Subcutaneous abdominal adipose tissue (tissue), 5 donors: Measurements from ENCODE around the gene CRY2.
"Not testable (repeated sequence)": the region's sequence is repeated elsewhere in the genome, so short reads cannot be mapped to it uniquely, and the experiment has no call there.

Experiments
- H3K27ac ChIP-seq: one replicate; pipeline ENCODE4 v1.7.0; 2013; ENCODE audit warnings: low read depth, mild to moderate bottlenecking, inconsistent platforms, low read length, moderate library complexity
- H3K27me3 ChIP-seq, 5 donors: one replicate each; pipeline ENCODE4 v1.7.0; 2013; ENCODE audit warnings: low read length in 5 of 5, inconsistent platforms in 1 of 5; ENCODE audit not compliant: control insufficient read depth in 5 of 5, insufficient read depth in 4 of 5
- H3K36me3 ChIP-seq, 5 donors: one replicate each; pipeline ENCODE4 v1.7.0; 2013; ENCODE audit warnings: low read length in 5 of 5; ENCODE audit not compliant: control insufficient read depth in 5 of 5, insufficient read depth in 5 of 5
- H3K4me1 ChIP-seq, 5 donors: one replicate each; pipeline ENCODE4 v1.7.0; 2013; ENCODE audit warnings: low read length in 5 of 5, mild to moderate bottlenecking in 3 of 5, moderate library complexity in 1 of 5; ENCODE audit not compliant: control insufficient read depth in 5 of 5, insufficient read depth in 5 of 5
- H3K4me3 ChIP-seq, 5 donors: one replicate each; pipeline ENCODE4 v1.7.0; 2013; ENCODE audit warnings: low read length in 5 of 5, low read depth in 1 of 5
- H3K9ac ChIP-seq, 5 donors: one replicate each; pipeline ENCODE4 v1.7.0; 2013; ENCODE audit warnings: low read length in 5 of 5, mild to moderate bottlenecking in 4 of 5, moderate library complexity in 3 of 5
- H3K9me3 ChIP-seq, 5 donors: one replicate each; pipeline ENCODE4 v1.7.0; 2013; ENCODE audit warnings: low read length in 5 of 5; ENCODE audit not compliant: control insufficient read depth in 5 of 5
- donor health status: healthy.
- donor health status: healthy.
- donor health status: healthy.
- donor health status: healthy.
- donor health status: healthy.

CRY2 gene

DNA sequence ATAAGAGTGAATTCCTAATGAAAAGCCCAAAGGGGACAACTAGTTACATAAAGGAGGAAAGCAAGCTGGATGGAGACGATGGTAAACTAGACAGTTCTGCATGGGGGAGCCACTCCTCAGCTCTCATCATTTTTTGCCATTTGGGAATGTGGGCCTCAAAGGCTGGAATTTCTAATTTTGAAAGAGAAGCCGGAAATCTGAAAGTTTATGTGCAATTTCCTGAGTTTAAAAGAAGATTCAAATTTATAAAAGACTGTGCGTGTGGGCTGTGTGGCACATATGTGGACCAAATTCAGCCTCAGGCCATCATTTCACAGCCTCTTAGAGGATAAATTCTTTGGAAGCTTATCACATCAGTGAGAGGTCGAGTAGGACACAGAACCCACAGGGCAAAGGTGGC, 18.3 kb upstream of the CRY2 start:
- peaks cover 0 to 24% (median 15%) of the 10 kb centered on the region in 5 donors for H3K4me1 ChIP-seq
- H3K9ac ChIP-seq = no peak overlapping the region
- H3K27ac ChIP-seq = peak overlapping the region; percentile 25
- H3K27me3 ChIP-seq = no peaks in the 10 kb centered on the region
- H3K4me3 ChIP-seq = no peak overlapping the region
- H3K9me3 ChIP-seq = peaks cover 0 to 3% (median 0%) of the 10 kb centered on the region in 5 donors
- H3K36me3 ChIP-seq = no peaks in the 10 kb centered on the region

DNA sequence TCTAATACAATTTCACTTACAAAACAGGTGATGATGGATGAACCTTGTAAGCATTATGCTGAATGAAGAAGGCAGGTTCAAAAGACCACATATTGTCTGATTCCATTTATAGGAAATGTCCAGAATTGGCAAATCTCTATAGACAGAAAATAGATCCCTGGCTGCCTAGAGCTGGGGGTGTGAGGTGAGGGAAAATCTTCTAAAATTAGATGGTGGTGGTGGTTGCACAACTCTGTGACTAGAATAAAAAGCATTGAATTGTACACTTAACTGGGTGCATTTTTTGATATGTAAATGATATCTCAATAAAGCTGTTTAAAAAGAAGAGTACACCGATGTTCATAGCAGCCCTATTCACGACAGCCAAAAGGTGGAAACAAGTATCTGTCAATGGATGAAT, 16.7 kb upstream of the CRY2 start:
- H3K27me3 ChIP-seq = no peaks in the 10 kb centered on the region
- peaks cover 2 to 30% (median 21%) of the 10 kb centered on the region in 5 donors for H3K4me1 ChIP-seq
- no peak overlapping the region for H3K4me3 ChIP-seq
- H3K9me3 ChIP-seq = peaks cover 0 to 3% (median 0%) of the 10 kb centered on the region in 5 donors
- H3K36me3 ChIP-seq = no peaks in the 10 kb centered on the region
- no peak overlapping the region for H3K27ac ChIP-seq
- no peak overlapping the region for H3K9ac ChIP-seq

DNA sequence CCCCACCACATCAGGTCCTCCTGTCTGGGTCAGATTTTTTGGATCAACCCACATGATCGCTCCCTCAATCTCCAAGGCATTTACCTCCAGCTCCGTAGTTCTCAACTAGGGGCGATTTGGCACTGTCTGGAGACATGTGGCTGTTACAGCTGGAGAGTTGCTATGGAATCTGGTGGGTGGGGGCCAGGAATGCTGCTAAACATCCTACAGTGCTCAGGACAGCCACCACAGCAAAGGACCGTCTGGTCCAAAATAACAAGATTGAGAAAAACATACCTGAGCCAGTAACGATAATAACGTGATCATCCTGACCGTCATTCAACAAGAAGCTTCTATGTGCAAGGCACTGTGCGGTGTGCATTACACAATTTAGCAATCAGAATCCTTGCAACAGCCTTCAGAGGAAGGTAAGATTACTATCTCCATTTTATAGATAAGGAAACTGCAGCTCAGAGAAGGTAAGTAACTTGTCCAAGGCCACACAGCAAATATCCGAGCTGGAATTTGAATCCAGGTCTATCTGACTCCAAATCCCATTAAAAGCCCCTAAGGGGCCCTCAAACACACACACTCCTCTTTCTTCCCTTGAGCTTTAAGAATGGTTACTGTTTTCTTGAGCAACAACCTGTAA, 14.3 kb upstream of the CRY2 start:
- H3K36me3 ChIP-seq = no peaks in the 10 kb centered on the region
- H3K4me3 ChIP-seq = no peak overlapping the region
- no peak overlapping the region for H3K27ac ChIP-seq
- H3K9ac ChIP-seq = no peak overlapping the region
- H3K9me3 ChIP-seq = no peaks in the 10 kb centered on the region
- H3K4me1 ChIP-seq = peaks cover 2 to 30% (median 21%) of the 10 kb centered on the region in 5 donors
- no peaks in the 10 kb centered on the region for H3K27me3 ChIP-seq

DNA sequence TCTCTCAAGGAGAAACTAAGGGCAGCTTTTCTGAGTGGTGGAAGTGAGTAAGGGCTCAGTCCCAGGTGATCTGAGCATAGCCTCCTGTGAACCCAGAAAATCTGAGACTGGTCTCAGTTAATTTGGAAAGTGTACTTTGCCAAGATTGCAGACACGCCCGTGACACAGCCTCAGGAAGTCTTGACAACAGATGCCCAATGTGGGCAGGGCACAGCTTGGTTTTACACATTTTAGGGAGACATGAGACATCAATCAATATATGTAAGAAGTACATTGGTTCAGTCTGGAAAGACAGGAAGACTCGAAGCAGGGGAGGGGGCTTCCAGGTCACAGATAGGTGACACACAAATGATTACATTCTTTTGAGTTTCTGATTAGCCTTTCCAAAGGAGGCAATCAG, 13.5 kb upstream of the CRY2 start:
- Histone ChIP-seq H3K27me3 (no peaks in the 10 kb centered on the region), H3K36me3 (no peaks in the 10 kb centered on the region), H3K4me1 (peaks cover 2 to 26% (median 18%) of the 10 kb centered on the region in 5 donors), H3K4me3 (no peak overlapping the region), H3K27ac (no peak overlapping the region), H3K9me3 (no peaks in the 10 kb centered on the region), H3K9ac (no peak overlapping the region)

DNA sequence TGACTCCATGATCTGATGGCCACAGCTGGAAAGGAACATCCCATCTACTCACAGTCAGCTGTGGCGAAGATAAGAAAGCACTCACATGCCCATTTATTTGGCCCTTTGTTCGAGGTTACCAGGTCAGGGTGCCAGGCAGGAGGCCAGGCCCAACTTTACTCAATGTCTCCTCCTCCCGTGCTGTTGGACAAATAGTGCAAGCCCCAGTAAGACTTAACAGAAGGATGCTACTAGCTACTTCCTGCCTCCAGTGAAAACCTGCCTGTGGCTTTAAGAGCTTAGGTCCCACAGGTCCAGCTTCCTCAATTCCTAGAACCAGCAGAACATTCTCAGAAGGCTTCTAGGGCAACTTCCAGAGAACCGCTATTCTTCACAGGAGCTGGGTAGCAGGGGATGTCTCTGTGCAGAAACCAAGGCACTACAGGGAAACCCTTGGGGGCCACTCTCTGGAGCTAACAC, 12.9 kb upstream of the CRY2 start:
- Histone ChIP-seq H3K4me1 (peaks cover 2 to 21% (median 13%) of the 10 kb centered on the region in 5 donors), H3K9me3 (no peaks in the 10 kb centered on the region), H3K27me3 (no peaks in the 10 kb centered on the region), H3K27ac (no peak overlapping the region), H3K4me3 (no peak overlapping the region), H3K9ac (no peak overlapping the region), H3K36me3 (no peaks in the 10 kb centered on the region)

DNA sequence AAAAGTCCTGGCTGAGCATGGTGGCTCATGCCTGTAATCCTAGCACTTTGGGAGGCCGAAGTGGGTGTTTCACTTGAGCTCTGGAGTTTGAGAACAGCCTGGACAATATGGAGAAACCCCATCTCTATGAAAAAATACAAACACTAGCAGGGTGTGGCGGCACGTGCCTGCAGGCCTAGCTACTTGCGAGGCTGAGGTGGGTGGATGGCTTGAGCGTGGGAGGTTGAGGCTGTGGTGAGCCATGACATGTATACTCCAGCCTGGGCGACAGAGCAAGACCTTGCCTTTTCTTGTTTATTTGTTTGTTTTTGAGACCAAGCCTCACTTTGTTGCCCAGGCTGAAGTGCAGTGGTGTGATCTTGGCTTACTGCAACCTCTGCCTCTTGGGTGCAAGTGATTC, 8.1 kb upstream of the CRY2 start:
- no peak overlapping the region for H3K9ac ChIP-seq
- H3K36me3 ChIP-seq = no peaks in the 10 kb centered on the region
- H3K9me3 ChIP-seq = no peaks in the 10 kb centered on the region
- no peak overlapping the region for H3K27ac ChIP-seq
- no peak overlapping the region for H3K4me3 ChIP-seq
- H3K27me3 ChIP-seq = no peaks in the 10 kb centered on the region
- peaks cover 7 to 14% (median 10%) of the 10 kb centered on the region in 5 donors for H3K4me1 ChIP-seq

DNA sequence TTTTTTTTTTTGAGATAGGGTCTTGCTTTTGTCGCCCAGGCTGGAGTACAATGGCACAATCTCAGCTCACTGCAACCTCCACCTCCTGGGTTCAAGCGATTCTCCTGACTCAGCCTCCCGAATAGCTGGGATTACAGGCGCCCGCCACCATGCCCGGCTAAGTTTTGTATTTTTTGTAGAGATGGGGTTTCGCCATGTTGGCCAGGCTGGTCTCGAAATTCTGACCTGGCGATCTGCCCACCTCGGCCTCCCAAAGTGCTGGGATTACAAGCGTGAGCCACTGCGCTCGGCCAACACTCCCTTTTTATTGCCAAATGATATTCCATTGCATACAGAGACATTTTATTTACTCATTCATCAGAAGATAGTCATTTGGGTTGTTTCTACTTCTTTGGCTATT, 7.0 kb upstream of the CRY2 start:
- not testable (repeated sequence) for H3K36me3 ChIP-seq, H3K4me3 ChIP-seq, H3K9ac ChIP-seq, H3K27ac ChIP-seq, H3K27me3 ChIP-seq, H3K9me3 ChIP-seq, H3K4me1 ChIP-seq

DNA sequence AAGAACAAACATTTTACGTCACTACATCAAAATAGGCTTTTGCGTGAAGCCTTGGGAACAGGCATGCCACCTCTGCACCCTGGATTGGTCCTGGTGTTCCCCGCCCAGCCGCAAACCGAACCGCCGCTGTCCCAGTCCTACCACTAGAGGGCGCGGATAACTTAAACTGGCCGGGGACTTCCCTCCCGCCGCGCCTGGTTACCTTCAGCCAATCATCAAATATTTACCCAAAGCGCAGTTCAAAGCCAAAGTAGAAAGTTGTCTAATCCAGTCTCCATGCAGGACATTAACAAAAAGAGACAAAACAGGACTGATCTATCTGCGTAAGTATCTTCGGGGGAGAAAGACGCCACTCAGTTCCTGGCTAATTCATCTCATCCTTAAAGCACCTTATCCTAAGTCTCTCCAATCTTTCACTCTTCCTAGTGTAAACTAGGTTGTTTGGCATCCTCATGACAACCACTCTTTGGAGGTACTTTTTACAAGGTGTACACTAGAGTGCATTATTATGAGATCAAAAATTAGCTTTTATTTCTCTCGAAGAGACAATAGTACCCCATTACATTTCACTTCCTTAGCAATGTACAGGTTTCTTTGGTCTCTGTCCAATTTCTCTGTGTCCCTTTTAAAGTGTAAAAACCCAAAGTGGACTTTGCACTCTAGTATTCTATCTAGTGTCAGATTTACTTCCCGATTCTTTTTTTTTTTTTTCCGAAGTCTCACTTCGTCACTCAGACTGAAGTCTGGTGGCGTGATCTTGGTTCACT, 3.9 kb upstream of the CRY2 start:
- peak overlapping the region in 3 of 5 donors; percentile 29 to 39 (median 33) for H3K4me3 ChIP-seq
- H3K27ac ChIP-seq = no peak overlapping the region
- H3K9ac ChIP-seq = no peak overlapping the region
- peaks cover 5 to 28% (median 24%) of the 10 kb centered on the region in 5 donors for H3K4me1 ChIP-seq
- H3K36me3 ChIP-seq = no peaks in the 10 kb centered on the region
- no peaks in the 10 kb centered on the region for H3K27me3 ChIP-seq
- H3K9me3 ChIP-seq = no peaks in the 10 kb centered on the region

DNA sequence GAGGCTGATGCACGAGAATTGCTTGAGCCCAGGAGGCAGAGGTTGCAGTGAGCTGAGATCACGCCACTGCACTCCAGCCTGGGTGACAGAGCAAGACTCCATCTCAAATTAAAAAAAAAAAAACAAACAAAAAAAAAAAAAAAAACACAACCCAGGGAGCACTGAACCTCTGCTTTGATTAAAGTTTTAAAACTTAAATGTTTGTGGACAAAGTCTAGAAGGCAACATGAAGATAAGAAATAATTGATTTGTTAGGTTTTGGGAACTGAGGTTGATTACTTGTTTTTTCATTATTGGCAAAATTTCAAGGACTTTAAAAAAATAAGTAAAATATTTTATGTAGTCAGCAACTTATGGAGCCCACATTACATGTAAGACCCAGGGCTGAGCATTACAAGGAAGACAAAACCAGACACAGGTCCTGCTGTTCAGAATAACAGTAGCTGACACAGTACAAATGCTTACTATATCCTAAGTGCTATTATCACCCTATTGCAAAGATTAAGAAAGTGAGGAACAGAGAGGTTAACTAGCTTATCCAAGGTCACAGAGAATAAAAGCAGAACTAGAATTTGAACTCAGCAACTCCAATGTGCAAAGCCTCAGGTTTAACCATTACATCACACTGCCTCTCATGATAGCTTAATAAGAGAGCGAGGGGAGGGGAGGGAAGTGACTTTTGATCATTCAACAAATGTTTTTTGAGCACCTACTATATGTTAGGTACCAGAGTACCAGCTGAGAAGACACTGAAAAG, 2.3 kb upstream of the CRY2 start:
- Histone ChIP-seq H3K27me3 (no peaks in the 10 kb centered on the region), H3K4me3 (no peak overlapping the region), H3K9me3 (no peaks in the 10 kb centered on the region), H3K4me1 (peaks cover 5 to 44% (median 41%) of the 10 kb centered on the region in 5 donors), H3K36me3 (no peaks in the 10 kb centered on the region), H3K9ac (peak overlapping the region in 1 of 5 donors; percentile 19), H3K27ac (peak overlapping the region; percentile 78)
